NCI-H1105 treated with DMSO at 0.1 percent for 48 hours (cell line): ENCODE results near the gene CROCC2.

ENCODE experiments used
- DNase-seq: peaks from one replicate; lab custom pipeline; 2025; lab: John Stamatoyannopoulos, UW

Gene CROCC2

DNA sequence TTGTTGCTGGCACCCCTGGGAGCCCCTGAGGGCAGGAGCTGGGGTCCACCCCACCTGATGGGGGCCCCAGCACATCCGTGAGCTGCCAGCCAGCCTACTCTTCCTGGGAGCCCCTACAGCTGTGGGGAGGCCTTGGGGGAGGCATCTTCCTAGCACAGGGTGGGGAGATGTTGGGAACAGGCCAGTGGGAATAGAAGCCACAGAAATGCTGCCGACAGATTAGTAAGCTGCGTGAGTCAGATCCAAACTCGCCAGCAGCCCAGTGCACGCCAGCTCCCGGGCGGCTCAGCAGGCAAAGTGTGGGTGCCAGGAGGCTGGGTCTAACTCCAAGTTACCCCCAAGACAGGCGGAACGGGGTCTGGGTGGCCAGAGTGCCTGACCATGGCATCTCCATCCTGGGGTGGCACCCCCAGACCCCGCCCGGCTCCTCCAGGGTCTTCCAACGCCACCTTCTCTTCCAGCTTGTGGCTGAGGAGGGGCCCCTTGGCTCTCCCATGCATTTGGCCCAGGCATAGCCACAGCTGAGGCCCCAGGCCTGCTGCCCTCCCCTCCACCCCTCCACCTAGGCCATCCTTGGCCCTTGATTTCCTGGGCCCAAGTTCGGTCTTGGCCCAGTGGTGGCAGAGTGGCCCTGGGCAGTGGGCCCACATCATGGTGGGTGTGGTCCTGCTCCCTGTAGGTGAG, 15.3 kb downstream of the CROCC2 start:
- no peak for DNase-seq

GRCh38 chr2:240921995-240922244, 15.8 kb downstream of the CROCC2 start:
- no peak for DNase-seq

DNA sequence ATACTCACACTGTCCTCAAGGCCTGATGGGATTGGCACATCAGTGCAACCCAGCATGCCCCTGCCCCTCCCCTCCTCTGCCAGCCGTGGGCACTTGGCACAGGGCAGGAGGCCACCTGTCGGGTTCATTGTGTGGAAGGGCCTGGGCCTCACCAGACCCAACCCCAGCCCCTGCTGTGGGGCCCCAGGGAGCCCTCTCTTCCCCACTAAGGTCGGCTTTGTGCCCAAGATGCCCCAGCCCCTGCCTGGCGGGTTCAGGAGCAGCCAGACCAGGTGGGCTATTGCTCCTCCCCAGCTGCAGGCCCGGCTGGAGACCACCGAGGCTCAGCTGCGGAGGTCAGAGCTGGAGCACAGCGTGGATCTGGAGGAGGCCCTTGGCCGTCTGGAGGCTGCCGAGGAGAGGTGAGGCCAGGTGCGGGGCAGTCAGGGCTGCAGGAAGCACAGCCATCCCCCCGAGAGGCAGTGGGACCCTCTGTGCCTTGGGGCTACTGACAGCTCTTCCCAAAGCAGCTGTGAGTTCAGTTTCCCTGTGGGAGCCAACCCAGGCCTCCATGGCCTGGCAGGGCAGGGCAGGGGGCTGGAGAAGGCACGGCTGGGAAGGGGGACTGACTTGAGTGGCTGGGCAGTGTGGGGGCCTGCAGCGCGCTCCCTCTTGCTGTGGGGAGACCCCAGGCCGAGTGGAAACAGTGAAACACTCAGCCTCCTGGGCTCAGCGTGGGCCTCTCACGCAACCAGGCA, 16.3 kb downstream of the CROCC2 start:
- DNase-seq = no peak

GRCh38 chr2:240922982-240923537, 16.9 kb downstream of the CROCC2 start:
- DNase-seq = no peak

- no peak for DNase-seq
Measured at GRCh38 chr2:240925191-240925567, 19.0 kb downstream of the CROCC2 start.

DNA sequence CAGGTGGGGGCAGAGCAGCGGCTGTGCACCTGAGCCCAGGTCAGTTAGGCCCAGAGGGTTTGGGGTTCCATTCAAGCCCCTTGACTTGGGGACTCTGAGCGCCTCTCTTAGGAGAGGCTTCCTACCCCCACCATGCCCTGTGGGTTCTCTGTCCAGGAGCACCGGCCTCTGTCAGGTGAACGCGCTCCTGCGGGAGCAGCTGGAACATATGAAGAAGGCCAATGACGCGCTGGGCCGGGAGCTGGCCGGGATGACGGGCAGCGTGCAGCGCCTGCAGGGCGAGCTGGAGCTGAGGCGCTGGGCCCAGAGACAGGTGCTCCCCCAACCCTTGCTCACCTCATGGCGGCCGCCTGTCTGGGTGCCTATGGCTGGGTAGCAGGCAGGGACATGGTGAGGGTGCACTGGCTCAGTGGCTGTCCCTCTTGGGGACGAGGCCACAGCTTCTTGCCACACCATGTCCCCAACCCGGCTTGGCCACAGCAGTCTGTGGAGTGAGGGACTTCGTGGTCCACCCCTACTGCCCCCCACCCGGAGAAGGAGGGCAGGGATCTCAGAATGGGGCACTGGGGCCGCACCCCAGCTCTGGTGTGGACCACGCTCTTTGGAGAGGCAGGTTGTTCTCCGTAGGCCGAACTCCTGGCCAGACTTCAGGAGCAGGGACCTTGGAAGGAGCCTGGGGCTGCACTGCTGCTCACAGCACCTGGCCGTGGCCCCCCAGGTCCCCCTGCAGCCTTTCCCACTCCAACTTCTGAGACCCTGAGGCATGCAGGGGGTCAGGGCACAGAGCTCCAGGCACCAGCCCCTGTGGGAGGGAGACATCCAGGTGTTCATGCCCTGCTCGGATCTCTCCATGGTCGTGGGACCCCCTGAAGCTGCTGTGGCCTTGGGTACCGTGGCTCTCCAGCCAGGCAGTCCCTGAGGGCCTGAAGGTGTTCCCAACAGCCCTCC, 19.7 kb downstream of the CROCC2 start:
- no peak for DNase-seq

GRCh38 chr2:240926516-240927389, 20.6 kb downstream of the CROCC2 start:
- no peak for DNase-seq

GRCh38 chr2:240927390-240927781, 21.2 kb downstream of the CROCC2 start:
- no peak for DNase-seq

- no peak for DNase-seq
Measured at GRCh38 chr2:240928476-240929363, 22.6 kb downstream of the CROCC2 start.

- no peak for DNase-seq
Measured at GRCh38 chr2:240929364-240930095, 23.4 kb downstream of the CROCC2 start.

- no peak for DNase-seq
Measured at GRCh38 chr2:240930096-240930630, 24.0 kb downstream of the CROCC2 start.

GRCh38 chr2:240930631-240931318, 24.6 kb downstream of the CROCC2 start:
- DNase-seq = no peak

DNA sequence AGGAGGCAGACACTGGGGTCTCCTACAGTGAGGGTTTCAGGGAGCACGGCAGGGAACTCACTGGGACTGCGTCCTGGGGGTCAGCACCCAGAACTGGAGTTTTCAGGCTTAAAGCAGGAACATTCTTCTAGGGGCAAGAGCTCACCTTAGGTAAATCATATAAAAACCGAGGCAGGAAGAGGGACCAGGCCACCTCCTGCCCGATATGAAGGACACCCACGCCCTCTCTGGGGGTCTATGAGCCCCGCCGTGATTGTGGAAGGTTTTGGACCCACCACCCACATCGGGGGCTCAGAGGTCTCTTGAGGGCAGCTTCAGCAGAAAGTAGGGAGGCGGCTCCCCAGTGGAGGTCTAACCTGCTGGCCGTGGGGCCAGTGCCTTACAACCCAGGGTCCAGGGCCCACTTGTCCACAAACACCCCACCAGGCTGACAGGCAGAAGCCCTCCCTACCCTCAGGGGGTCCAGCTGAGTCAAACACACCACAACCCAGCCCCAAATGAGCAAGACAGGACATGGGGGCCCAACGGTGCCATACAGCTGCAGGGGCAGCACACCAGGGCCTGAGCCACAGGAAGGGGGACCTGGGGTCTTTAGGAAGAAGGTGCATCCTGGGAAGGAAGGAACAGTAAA, 25.3 kb downstream of the CROCC2 start:
- DNase-seq = no peak

DNA sequence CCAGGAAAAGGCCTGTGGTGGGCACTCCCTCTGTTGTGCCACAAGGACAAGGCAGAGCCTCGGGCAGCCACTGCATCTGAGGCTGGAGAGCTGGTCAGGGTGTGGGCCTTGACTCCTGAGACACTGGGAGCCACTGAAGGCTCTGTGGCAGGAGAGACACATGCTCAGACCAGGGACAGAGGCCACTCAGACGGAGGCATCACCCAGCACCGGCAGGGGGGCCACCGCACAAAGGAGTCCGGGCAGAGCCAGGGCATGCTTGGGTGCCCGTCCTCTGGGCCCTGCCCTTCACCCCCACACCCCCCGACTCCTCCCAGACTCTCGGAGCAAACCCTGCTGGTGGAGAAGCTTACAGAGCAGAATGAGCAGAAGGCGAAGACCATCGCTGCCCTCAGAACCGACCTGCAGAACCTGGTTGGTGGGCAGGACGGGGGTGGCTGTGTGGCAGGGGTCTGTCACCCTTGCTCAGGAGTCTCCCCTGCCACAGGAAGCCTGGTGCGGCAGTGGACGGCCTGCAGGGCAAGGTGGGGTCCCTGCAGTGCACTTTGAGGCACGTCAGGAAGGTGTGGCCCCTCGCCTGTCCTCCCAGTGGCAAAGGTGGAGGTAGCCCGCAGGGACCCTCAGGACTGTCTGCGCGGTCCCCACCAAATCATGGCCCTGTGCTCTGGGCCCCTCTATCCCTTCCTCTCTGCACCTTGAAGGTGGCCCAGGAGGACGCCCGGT, 26.0 kb downstream of the CROCC2 start:
- DNase-seq = no peak

- no peak for DNase-seq
Measured at GRCh38 chr2:240932724-240933047, 26.6 kb downstream of the CROCC2 start.

DNA sequence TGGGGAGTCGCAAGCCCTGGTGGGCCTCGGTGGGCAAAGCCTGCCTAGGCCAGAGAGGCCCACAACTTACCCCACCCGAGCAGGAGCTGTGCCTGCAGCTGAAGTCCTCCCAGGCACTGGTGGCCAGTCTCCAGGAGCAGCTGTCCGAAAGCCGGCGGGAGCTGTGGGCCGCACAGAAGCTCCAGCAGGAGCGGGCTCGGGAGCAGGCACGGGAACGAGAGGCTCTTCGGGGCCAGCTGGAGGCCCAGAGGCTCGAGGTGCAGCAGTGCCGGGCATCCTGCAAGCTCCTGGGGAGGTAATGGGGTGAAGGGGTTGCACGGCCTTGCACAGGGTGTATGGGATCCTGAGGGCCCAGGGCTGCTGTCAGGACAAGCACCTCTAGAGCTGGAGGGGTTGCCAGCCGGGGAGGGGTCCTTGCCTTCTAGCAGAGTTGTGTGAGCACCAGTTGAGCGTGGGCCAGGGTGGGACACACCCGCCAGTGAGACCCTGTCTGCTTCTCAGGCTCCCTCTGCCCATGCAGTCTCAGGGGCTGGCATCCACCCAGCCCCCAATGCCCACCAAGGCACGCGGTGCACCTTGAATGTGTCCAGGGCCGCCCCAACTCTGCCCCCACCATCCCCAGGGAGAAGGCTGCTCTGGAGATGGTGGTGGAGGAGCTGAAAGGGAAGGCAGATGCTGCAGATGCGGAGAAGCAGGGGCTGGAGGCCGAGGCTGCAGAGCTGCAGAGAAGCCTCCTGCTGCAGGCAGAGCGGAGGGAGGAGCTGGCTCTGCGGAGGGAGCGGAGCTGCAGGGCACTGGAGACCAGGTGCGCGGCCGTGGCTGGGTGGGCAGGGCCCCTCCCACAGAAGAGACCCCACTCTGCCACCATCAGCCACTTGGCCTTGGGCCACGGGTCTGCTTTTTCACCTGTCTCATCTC, 27.2 kb downstream of the CROCC2 start:
- DNase-seq = no peak
